ENCODE data around the gene TNS1.

The TNS1 gene

GRCh38 chr2:217774232-217774631 lies 228.6 kb downstream of the TNS1 start:
- DNase-seq (ENCODE audit: low spot score) = no peak

GRCh38 chr2:217773539-217773938 lies 229.3 kb downstream of the TNS1 start:
- DNase-seq (ENCODE audit: low spot score) = no peak

- DNase-seq (ENCODE audit: low spot score) = no peak
These were observed 236.4 kb downstream of the TNS1 start for GRCh38 chr2:217766356-217766755.

DNA sequence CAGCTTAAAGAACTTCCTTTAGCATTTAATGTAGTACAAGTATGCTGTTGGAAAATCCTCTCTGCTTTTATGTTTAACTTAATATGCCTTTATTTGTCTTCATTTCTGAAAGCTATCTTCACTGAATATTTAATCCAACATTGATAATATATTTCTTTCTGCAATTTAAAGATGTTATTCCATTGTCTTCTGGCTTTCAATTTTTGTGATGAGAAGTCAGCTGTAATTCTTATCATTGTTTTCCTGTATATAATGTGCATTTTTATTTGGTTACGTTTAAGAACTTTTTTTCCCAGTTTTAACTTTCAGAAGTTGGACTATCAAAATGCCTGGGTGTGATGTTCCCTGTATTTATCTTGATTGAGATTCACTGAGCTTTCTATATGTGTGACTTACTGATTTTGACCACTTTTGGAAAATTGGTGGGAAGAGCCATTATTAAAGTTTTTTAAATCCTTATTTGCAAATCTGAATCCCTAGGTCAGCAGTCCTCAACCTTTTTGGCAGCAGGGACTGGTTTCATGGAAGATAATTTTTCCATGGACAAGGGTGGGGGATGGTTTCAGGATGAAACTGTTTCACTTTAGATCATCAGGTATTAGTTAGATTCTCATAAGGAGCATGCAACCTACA lies 241.0 kb downstream of the TNS1 start:
- no peak for DNase-seq (ENCODE audit: low spot score)

DNA sequence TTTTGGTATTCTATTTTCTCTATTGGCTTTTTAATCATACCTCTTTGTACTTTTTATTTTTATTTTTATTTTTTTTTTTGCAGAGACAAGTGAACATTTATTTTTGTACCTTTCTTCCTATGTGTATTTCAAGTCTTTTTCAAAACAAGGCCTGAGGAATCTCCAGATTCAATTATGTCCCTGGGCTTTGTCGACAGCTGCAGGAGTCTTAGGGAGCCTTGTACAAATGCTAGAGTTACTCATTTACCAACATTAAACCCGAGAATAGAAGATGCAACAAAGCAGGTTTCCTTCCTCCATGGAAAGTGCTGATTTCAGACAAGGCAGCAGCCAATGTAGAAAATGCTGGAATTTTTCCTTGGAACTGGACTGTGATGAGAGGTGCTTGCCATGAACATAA lies 242.8 kb downstream of the TNS1 start:
- no peak for DNase-seq (ENCODE audit: low spot score)

DNA sequence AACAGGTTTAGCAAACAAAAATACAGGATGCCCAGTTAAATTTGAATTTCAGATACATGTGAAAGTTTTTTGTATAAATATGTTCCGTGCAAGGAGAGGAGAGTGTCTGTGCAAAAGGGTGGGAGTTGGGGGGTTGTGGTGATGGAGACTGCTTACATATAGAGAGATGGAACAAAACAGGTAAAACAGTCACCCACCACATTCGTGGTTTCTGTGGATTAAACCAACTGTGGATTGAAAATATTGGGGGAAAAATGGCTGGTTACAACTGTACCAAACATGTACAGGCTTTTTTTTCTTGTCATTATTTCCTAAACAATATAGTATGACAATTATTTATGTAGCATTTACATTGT lies 245.7 kb downstream of the TNS1 start:
- DNase-seq (ENCODE audit: low spot score) = no peak

DNA sequence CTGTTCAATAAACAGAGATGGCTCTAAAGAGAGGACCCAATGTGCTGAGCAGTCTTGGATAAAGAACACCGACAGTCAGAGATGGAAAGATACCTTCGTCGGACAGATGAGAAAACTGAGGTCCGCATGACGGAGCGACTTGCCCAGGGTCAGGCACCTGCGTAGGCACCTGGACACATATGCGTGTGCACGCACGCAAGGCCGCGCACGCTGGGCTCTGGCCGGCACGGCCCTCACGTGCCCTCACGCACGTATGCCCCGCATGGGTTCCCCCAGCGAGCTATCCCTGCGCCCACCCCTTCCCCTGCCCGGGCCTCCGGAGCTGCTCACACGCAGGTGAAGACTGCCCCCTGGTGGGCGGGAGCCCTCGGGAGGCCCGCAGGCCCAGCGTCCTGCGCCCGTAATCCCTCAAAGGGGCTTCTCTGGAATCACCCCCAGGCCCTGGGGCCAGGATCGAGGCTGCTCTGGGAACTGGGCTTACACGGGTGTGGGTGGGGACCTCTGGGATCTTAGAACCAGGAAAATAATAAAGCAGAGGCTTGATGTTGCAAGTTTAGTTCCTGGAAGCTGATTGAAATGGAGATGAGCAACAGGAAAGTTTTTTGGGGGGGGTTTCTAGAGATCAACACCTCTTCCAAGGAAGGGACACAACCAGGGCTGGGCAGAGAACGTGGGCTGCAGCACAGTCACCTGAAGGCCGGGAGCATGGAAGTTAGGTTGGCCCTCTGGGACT lies 246.3 kb downstream of the TNS1 start:
- peak; percentile 34 for DNase-seq (ENCODE audit: low spot score)

DNA sequence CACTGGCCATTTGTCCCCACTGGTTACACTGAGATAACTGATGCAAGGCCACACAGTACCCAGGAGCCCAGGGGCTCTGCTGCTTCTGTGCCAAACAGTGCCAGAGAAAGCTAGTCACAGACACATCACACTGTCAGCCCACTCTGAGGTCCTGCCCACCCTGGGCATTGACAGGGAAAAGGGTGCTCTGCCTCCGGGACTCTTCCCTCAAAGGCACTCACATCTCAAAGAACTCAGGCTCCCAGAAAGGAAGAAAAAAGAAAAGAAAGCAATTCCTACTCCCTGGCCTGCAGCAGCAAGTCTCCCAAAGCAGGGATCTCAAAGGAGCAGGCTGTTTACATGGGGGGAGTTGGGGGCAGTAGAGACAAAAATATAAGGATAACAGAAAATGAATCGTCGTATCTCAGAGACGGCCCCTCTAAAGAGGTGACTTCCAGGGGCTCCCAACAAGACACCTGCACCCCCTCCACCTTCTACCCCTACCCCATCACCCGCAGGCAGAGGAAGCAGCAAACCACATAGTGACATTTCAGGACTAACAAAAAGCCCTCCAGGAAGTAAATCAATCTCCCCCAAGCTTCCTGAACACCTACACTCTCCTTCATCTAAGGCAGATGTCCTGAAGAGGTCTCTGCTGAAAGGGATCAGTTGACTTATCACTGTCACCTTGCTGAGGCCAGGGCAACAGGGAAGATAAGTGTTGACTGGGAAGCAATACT lies 247.6 kb downstream of the TNS1 start:
- DNase-seq (ENCODE audit: low spot score) = no peak

GRCh38 chr2:217753460-217754200 lies 249.2 kb downstream of the TNS1 start:
- DNase-seq (ENCODE audit: low spot score) = no peak

DNA sequence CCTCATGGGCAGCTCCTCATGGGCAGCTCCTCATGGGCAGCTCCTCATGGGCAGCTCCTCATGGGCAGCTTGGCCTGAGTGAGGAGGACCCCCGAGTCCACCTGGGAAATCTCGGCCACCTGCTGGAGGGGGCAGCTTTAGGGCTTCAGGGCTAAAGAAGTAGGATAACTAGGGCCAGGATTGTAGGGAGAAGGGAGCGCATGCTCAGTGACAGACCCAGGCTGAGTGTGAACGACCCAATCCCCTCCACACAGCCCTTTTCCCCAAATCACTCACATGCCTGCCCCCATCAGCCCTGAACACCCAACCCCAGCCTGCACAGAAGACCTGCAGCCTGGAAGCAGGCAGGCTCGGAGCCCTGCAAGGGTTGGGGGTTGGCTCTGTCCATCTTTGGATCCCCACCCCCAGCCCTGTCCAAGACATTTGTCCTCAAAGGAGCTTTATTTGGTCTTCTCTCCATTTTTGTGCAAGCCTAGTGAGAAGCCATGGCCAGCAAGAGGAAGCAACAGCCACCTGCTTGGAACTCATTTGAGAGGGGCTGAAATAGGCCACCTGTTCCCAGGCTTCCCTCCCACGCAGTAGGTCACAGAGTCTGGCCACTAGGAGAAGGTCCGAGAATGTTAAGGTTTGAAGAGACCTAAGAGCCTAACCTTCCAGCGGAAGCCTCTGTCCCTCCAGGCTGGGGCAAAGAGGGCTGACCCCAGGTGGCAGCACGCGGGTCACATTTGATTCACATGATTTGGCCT lies 249.9 kb downstream of the TNS1 start:
- no peak for DNase-seq (ENCODE audit: low spot score)

DNA sequence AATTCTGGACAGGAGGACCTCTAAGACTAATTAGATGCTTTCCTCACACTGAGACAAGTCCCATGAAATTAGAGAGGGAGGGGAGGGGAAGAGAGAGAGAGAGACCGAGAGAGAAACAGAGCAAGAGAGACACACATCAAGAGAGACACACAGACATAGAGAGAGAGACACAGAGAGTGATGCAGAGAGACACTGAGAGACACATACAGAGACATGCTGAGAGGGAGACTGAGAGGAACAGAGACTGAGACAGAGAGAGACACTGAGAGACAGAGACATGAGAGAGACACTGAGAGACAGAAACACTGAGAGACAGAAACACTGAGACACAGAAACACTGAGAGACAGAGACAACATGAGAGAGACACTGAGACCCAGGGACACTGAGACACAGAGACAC lies 250.8 kb downstream of the TNS1 start:
- DNase-seq (ENCODE audit: low spot score) = no peak

DNA sequence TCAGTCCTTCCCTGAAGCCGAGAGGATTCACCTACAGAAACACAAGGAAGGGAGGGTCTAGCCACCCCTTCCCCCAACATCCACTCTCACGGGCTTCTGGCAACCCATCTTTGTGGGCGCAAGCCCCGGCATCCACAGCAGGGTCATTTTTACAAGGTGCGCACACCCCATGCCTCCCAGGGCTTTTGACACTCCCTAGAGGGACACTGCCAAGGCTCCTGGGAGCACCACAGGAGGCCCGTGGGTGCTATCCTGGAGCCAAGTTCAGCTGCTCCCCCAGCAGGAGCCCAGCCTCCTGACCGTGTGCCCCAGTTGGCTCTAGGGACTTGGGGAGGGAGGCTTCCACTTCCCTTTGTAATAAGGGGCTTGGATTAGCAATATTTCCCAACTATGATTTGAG lies 251.6 kb downstream of the TNS1 start:
- no peak for DNase-seq (ENCODE audit: low spot score)
